GM12873 (cell line): Measurements from ENCODE around the gene CCDC17.

Experiments used
- TF ChIP-seq, protein P1 (sequence below): IDR thresholded peaks from 2 replicates; pipeline ENCODE4 v1.5.1; 2012; ENCODE audit warnings: low read depth, mild to moderate bottlenecking, moderate library complexity, low read length, control low read depth; ENCODE audit not compliant: insufficient read depth; ENCODE audit errors: missing control alignments

CCDC17 gene

DNA sequence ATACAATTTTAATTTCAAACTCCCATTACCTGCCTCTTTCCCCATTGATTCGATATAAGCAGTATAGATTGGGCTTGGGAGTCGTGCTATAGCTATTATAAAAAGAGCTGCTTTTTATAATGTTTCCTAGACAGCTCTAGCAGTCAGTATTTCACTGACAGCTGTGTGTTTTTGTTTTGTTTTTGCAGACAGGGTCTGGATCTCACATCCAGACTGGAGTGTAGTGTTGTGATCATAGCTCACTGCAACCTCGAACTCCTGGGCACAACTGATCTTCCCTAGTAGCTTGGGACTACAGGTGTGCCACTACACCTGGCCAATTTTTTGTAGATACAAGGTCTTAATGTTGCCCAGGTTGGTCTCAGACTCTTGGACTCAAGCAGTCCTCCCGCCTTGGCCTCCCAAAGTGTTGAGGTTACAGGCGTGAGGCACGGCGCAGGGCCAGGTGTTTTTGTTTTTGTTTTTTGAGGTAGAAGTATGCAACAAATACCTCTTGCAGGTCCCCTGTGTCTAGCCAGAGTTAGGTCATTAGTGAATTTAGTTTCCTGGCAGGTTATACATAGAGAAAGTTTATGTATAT, 38.3 kb downstream of the CCDC17 start:
- TF ChIP-seq, protein P1, sequence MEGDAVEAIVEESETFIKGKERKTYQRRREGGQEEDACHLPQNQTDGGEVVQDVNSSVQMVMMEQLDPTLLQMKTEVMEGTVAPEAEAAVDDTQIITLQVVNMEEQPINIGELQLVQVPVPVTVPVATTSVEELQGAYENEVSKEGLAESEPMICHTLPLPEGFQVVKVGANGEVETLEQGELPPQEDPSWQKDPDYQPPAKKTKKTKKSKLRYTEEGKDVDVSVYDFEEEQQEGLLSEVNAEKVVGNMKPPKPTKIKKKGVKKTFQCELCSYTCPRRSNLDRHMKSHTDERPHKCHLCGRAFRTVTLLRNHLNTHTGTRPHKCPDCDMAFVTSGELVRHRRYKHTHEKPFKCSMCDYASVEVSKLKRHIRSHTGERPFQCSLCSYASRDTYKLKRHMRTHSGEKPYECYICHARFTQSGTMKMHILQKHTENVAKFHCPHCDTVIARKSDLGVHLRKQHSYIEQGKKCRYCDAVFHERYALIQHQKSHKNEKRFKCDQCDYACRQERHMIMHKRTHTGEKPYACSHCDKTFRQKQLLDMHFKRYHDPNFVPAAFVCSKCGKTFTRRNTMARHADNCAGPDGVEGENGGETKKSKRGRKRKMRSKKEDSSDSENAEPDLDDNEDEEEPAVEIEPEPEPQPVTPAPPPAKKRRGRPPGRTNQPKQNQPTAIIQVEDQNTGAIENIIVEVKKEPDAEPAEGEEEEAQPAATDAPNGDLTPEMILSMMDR: no peak

DNA sequence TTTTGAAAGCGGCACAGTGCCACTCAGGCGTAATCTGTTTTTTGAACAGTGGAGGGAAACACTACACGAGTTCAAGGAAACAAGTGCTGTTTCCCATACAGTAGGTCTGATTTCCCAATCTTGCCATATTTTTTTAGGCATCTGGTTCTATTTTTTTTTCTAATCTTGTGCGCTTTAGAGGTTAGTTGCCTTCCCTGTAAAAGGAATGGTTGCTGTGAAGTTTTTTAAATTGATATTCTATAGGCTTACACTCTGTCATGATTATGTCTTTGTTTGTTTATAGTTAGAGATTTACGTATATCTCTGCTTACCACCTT, 38.8 kb downstream of the CCDC17 start:
- TF ChIP-seq, protein P1: no peak

DNA sequence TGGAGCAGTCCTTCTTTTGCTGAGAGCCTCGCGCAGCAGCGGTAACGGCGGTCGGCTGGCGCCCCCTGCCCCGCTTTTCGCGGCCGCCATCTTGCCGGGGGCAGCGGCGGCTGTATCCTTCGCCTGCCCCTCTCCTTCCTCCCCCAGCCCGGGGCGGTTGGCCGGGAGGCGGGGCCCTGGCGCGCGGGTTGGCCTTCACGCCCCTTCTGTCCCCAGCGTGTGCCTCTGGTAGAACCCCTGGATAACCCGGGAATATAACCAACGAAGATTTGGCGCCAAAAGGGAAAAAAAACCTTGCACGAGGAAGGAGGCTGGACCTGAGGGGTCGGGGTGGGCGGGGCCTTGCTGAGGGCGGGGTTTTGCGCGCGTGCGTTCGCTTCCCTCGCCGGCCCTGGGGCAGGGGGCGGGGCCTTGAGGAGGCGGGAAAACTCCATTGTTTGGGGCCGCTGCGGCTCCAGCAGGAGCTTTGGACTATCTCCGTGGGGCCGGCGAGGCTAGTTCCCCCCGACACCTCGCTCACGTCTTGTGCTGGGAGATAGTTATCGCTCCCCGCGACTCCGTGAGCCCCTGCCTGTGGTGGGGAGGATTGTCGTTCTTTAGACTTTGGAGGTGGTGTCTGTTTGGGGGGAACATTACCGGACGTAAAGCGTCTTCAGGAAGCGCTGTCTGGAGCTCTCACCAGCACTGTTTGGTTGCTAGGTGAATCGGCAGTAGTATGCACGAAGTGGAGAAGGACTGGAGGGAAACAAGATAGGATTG, 39.3 kb downstream of the CCDC17 start:
- TF ChIP-seq, protein P1: no peak

DNA sequence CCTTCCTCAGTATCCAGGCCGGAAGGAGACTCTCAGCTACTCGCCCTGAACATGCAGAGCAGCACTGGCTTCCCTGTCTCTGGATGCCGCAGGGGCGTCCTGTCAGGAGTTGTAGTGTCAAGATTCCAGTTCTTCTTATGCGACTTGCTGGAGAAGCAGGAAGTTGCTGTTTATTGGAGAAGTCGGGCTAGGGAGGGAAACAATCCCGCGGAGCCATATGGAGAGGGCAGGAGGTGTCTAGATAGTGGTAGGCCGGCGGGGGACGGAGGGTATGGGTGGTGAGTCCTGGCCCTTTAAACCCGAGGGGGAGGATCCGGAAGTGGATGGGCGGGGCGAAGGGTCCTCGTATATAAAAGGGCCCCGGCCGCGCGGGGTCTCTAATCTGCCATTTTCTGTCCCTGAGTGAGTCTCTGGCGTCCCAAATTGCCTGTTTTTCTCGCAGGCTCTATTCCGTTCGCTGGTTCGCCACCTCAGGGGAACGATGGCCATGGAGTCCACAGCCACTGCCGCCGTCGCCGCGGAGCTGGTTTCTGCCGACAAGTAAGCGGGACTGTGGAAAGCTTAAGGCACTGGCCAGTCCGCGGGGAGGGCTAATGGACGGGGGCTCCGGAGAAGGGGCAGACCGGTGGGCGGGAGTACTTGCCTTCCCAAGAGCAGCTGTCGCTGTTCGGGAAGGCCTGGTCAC, 40.0 kb downstream of the CCDC17 start, which contains the start of gene NASP:
NASP (plus strand) TSS at position 376 of the 685 bp plus-strand sequence; CDS start at position 482, 106 bp downstream.
- TF ChIP-seq, protein P1: peak; percentile 17

DNA sequence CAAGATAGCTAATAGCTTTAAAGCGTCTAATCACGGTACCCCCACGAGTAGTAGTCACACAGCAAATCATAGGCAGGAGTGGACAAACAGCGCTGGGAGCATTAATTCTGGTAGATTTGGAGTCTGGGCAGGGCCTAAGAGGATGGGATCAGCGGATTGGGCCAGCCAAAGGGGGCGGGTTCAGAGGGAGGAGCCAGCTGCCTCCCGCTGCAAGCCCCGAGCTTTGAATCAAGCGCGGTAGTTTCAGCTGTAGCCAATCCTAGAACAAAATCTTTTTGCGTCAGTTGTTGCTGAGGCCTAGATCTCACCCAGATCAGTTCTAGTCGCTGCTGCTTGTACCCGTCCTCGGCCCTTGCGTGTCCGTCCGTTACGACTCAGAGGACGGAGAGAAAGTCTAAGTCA, 40.6 kb downstream of the CCDC17 start:
- TF ChIP-seq, protein P1: no peak

DNA sequence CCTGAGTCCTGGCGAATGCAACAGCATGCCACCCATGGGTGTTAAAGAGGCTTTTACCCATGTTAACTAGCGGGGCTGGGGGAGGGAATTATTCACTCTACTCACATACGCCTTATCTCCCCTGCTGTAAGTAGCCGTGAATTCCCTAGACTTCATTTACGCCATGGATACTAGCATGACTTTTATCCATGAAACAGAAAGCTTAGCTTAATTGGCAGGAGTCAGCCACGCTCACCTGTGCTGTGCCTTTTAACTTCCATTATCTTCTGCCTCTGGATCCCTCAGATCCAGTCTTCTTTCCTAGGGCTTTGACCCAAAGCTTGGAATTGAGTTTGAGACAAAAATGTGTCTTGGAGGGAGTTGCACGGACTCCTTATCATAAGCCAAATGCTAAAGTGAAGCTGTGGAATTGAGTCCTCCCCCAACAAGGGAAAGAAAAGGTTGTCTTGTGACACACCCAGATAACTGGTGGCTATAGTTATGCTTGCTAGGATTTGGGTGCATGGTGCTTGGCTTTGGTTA, 49.7 kb downstream of the CCDC17 start:
- TF ChIP-seq, protein P1: no peak

DNA sequence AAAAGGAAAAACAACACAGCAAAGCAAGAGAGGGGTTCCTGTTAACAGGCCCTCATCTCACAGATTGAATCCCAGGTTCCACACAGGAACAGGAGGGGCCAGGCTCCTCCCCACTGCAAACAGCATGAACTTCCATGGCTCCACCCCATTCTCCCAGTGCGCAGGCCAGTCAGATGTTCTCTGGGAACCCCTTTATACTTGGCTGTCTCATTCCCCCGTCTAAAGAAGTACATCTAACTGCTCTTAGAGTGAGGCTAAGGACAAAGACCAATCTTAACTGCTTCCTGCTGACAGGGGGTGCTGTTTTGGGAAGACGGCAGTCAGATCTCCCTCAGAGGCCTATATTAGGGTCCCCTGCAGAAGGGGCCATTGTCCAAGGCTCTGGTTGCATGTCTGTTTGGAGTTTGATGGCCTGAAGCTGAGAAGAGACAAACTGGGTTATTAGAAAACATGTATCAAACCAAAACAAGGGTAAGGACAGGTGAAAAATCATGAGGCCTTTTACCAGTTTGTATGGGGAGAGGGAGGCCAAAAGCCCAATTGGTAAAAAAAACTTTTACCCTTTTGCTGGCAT, 50.5 kb downstream of the CCDC17 start:
- TF ChIP-seq, protein P1: no peak
